MCF 10A (cell line): ENCODE results near the gene CLEC16A. TPM values are rescaled to one million over a fixed set of nuclear protein-coding genes. Genes with fewer than 3 reads are reported as not detected.

Experiments
- BruUV-seq: library from RNA; stranded (reverse); fragments of 400-500 nt; replicated peaks from 2 replicates; lab custom pipeline; 2021; lab: Mats Ljungman, UMichigan
- CTCF ChIA-PET: fragments of 300-600 bp; sonication (Branson Sonifier 250); formaldehyde crosslinking; extraction: SDS; loops from one replicate; lab custom pipeline; 2021; ENCODE audit warnings: antibody characterized with exemption, inconsistent platforms; lab: Yijun Ruan, JAX
- POLR2A ChIA-PET: fragments of 300-600, 350-650 bp; sonication (Branson Sonifier 250); formaldehyde crosslinking; extraction: SDS; loops from one replicate; lab custom pipeline; 2020; ENCODE audit warnings: antibody characterized with exemption, inconsistent platforms; lab: Yijun Ruan, JAX
- DNase-seq: peaks from one replicate; pipeline ENCODE4 v3.0.0-alpha.2; 2018; ENCODE audit not compliant: unreplicated experiment
- H3K27ac Mint-ChIP-seq: one replicate; pipeline ENCODE4 v1.8.0; 2022; ENCODE audit warnings: mild to moderate bottlenecking, low read depth, mixed read lengths; ENCODE audit not compliant: unreplicated experiment
- H3K27me3 Mint-ChIP-seq: one replicate; pipeline ENCODE4 v1.8.0; 2022; ENCODE audit warnings: mixed read lengths; ENCODE audit not compliant: insufficient read depth, unreplicated experiment
- H3K36me3 Mint-ChIP-seq: one replicate; pipeline ENCODE4 v1.8.0; 2022; ENCODE audit warnings: mild to moderate bottlenecking, moderate library complexity, mixed read lengths; ENCODE audit not compliant: insufficient read depth, unreplicated experiment
- H3K4me1 Mint-ChIP-seq: one replicate; pipeline ENCODE4 v1.8.0; 2022; ENCODE audit warnings: mixed read lengths; ENCODE audit not compliant: insufficient read depth, unreplicated experiment
- H3K4me3 Mint-ChIP-seq: one replicate; pipeline ENCODE4 v1.8.0; 2022; ENCODE audit warnings: mild to moderate bottlenecking, moderate library complexity, mixed read lengths; ENCODE audit not compliant: unreplicated experiment
- H3K9me3 Mint-ChIP-seq: one replicate; pipeline ENCODE4 v1.8.0; 2022; ENCODE audit warnings: mixed read lengths; ENCODE audit not compliant: unreplicated experiment
- intact Hi-C: fragments of 100-400 bp; cut with micrococcal nuclease; formaldehyde crosslinking; loops from 2 replicates; pipeline ENCODE4 v1.14.1; 2022
- total RNA-seq: library from RNA; stranded (reverse); gene quantifications from 2 replicates; pipeline ENCODE4 v1.2.3, GENCODE V29; 2022
- TF ChIP-seq, protein P1 (sequence below): fragments of 200-600 bp; IDR thresholded peaks from one replicate; pipeline ENCODE4 v1.8.0; 2022; ENCODE audit warnings: antibody characterized with exemption, mild to moderate bottlenecking; ENCODE audit not compliant: unreplicated experiment

The CLEC16A gene
- total RNA-seq, 1 experiment from 2014 or later, result 32.4 TPM

DNA sequence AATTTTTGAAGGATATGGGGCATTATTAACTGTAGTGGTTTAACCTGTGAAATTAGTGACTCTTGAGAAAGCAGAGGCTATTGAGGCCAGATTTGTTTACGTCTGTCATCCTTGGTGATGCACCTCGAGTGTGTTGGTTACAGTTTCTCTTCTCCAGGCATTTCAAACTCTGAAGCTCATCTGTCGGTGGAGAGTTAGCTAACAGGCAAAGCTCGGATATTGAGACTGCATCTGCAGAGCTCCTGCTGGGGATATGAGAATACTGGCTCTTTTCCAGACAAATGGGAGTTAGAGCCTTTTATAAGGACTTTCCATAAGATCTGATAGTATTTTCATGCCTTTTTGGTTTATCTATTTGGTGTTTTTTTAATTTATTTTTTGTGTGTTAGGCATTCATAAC lies 6.7 kb downstream of the CLEC16A start:
- Mint-ChIP-seq H3K36me3 (peaks cover 7% of the 10 kb centered on the region), H3K4me1 (peaks cover 33% of the 10 kb centered on the region), H3K27me3 (no peaks in the 10 kb centered on the region), H3K9me3 (no peaks in the 10 kb centered on the region), H3K4me3 (no peak overlapping the region), H3K27ac (peak overlapping the region; percentile 75)
- TF ChIP-seq, protein P1, sequence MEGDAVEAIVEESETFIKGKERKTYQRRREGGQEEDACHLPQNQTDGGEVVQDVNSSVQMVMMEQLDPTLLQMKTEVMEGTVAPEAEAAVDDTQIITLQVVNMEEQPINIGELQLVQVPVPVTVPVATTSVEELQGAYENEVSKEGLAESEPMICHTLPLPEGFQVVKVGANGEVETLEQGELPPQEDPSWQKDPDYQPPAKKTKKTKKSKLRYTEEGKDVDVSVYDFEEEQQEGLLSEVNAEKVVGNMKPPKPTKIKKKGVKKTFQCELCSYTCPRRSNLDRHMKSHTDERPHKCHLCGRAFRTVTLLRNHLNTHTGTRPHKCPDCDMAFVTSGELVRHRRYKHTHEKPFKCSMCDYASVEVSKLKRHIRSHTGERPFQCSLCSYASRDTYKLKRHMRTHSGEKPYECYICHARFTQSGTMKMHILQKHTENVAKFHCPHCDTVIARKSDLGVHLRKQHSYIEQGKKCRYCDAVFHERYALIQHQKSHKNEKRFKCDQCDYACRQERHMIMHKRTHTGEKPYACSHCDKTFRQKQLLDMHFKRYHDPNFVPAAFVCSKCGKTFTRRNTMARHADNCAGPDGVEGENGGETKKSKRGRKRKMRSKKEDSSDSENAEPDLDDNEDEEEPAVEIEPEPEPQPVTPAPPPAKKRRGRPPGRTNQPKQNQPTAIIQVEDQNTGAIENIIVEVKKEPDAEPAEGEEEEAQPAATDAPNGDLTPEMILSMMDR, result no peak
- ChIA-PET POLR2A (interaction anchor here (1.7 kb wide), 1 partner anchor 13 kb away, joined by 5 read pairs; no protein-coding TSS in a partner anchor), CTCF (interaction anchor here (1.0 to 8.3 kb wide), 3 partner anchors 13 to 304 kb away, joined by 4 to 115 read pairs (median 18); partner anchors contain the start of gene SOCS1)
- intact Hi-C loops, result no loop called here
- BruUV-seq, result no TSS peak
- DNase-seq, result no peak

DNA sequence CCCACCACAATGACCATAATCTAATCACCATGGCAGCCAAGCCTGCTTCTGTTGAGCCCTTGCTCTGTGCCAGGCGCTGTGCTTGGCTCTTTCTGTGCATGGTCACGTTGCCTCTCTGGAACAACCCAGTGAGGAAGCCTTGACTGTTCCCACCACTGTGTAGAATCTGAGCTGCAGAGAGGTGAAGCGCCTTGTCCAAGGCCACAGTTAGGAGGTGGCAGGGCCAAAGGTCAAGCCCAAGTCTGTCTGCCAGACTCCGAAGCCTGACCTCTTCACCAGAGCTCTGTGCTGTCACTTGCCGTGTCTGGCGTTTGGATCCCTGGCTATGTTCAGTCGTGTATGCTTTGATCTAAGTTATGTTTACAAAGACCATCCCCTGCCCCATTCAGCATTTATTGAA lies 10.5 kb downstream of the CLEC16A start:
- POLR2A ChIA-PET, result interaction anchor here (0.9 to 2.8 kb wide), 2 partner anchors 9 to 10 kb away, joined by 3 to 11 read pairs; partner anchors contain the start of gene CLEC16A
- no peak overlapping the region for H3K4me3 Mint-ChIP-seq
- BruUV-seq, result no TSS peak
- CTCF ChIA-PET, result interaction anchor here (0.6 to 8.3 kb wide), 29 partner anchors 8 to 763 kb away, joined by 3 to 115 read pairs (median 3); partner anchors contain the start of genes CLEC16A, DEXI, PRM2 and SOCS1
- peaks cover 18% of the 10 kb centered on the region for H3K4me1 Mint-ChIP-seq
- H3K36me3 Mint-ChIP-seq, result peaks cover 7% of the 10 kb centered on the region
- no peak overlapping the region for H3K27ac Mint-ChIP-seq
- no peaks in the 10 kb centered on the region for H3K27me3 Mint-ChIP-seq
- DNase-seq, result no peak
- intact Hi-C loops, result no loop called here
- TF ChIP-seq, protein P1, result no peak
- no peaks in the 10 kb centered on the region for H3K9me3 Mint-ChIP-seq

DNA sequence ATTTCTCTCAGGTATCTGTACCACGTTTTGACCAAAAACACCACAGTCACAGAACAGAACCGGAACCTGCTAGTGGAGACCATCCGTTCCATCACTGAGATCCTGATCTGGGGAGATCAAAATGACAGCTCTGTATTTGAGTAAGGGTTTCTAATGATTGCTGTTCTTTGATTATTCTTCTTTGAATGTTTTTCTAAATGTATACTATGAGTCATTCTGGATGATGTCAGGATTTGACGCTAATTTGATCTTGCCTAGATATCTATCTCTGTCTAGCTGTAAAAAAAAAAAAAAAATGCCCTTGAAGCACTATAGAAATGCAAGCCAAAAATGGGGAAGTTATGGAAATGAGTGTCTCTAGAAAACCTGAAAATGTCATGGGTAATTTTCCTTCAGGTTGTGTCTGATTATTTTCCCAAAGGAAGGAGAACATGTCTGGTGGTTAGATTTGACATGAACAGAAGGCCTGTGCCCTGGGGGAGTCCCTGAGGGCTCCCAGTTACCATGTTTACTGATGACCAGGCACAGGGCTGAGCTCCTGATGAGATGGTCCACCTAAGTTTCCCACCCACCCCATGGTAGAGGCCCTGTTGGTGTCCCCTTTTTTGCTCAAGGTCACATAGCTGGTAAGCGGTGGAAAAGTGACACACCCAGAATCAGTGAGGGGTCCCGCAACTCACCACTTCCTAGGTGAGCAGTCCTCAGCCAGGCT lies 13.6 kb downstream of the CLEC16A start:
- ChIA-PET POLR2A (interaction anchor here (0.6 to 2.1 kb wide), 3 partner anchors 11 to 299 kb away, joined by 3 to 8 read pairs (median 3); partner anchors contain the start of gene SOCS1), CTCF (interaction anchor here (0.6 to 21.5 kb wide), 6 partner anchors 10 to 606 kb away, joined by 4 to 342 read pairs (median 5); partner anchors contain the start of gene SOCS1)
- intact Hi-C loops, result no loop called here
- TF ChIP-seq, protein P1, result no peak
- BruUV-seq, result no TSS peak
- peaks cover 4% of the 10 kb centered on the region for H3K36me3 Mint-ChIP-seq
- no peaks in the 10 kb centered on the region for H3K27me3 Mint-ChIP-seq
- peaks cover 24% of the 10 kb centered on the region for H3K4me1 Mint-ChIP-seq
- H3K27ac Mint-ChIP-seq, result peak overlapping the region; percentile 12
- peak; percentile 33 for DNase-seq
- no peaks in the 10 kb centered on the region for H3K9me3 Mint-ChIP-seq
- no peak overlapping the region for H3K4me3 Mint-ChIP-seq

DNA sequence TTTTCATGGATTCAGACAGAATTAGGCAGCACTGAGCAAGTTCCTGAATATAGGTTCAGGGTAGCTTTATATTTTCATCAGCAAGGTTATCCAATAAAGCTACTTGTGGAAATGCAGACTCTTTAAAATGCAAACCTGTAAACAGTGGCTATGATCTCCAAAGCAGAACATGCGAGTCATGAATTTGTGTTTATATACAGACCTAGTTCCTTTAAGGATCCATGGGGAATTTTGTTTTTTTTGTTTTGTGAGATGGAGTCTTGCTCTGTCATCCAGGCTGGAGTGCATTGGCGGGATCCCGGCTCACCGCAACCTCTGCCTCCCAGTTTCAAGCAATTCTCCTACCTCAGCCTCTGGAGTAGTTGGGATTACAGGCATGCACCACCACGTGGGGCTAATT lies 14.8 kb downstream of the CLEC16A start:
- Mint-ChIP-seq H3K27ac (no peak overlapping the region), H3K27me3 (no peaks in the 10 kb centered on the region), H3K4me3 (no peak overlapping the region), H3K4me1 (peaks cover 24% of the 10 kb centered on the region), H3K36me3 (peaks cover 17% of the 10 kb centered on the region), H3K9me3 (no peaks in the 10 kb centered on the region)
- CTCF ChIA-PET, result interaction anchor here (0.6 to 21.5 kb wide), 6 partner anchors 11 to 756 kb away, joined by 3 to 342 read pairs (median 4); partner anchors contain the start of gene SOCS1
- DNase-seq, result no peak
- BruUV-seq, result no TSS peak
- TF ChIP-seq, protein P1, result no peak
- POLR2A ChIA-PET, result interaction anchor here (3.7 kb wide), 1 partner anchor 297 kb away, joined by 12 read pairs; the partner anchor contains the start of gene SOCS1
- intact Hi-C loops, result no loop called here
